Kidney epithelial cell (primary cell): ENCODE data around the gene CCDC38. TPM values are rescaled to one million over a fixed set of nuclear protein-coding genes. Genes with fewer than 3 reads are reported as not detected.

Source experiments
- DNase-seq: peaks from one replicate; pipeline ENCODE4 v3.0.0-alpha.2; 2010; ENCODE audit warnings: low read depth
- H3K27me3 ChIP-seq: 2 replicates; pipeline ENCODE4 v1.6.0; 2011; ENCODE audit warnings: low read length; ENCODE audit not compliant: control insufficient read depth, insufficient read depth
- H3K36me3 ChIP-seq: 2 replicates; pipeline ENCODE4 v1.5.1; 2011; ENCODE audit warnings: low read length; ENCODE audit not compliant: control insufficient read depth, insufficient read depth
- H3K4me3 ChIP-seq: 2 replicates; pipeline ENCODE4 v1.5.1; 2011; ENCODE audit warnings: low read depth, mild to moderate bottlenecking, control low read depth, low read length
- CTCF ChIP-seq: IDR thresholded peaks from 2 replicates; pipeline ENCODE4 v1.5.1; 2011; ENCODE audit warnings: mild to moderate bottlenecking, moderate library complexity, low read length, control low read depth, inconsistent platforms; ENCODE audit not compliant: insufficient read depth, poor library complexity, severe bottlenecking
- total RNA-seq: library from RNA; depleted of rRNA; stranded (reverse); fragments of >200 nt; gene quantifications from 2 replicates; pipeline ENCODE4 v1.2.3, GENCODE V29; 2015

CCDC38 gene
- total RNA-seq, 1 donor from 2014 or later: not detected

GRCh38 chr12:95880895-95881294 lies 61.5 kb downstream of the CCDC38 start:
- H3K36me3 ChIP-seq: no peaks in the 10 kb centered on the region
- H3K4me3 ChIP-seq: no peak overlapping the region
- no peaks in the 10 kb centered on the region for H3K27me3 ChIP-seq
- DNase-seq: no peak
- no peak for TF ChIP-seq CTCF

- no peaks in the 10 kb centered on the region for H3K27me3 ChIP-seq
- TF ChIP-seq CTCF: no peak
- no peaks in the 10 kb centered on the region for H3K36me3 ChIP-seq
- no peak for DNase-seq
- no peak overlapping the region for H3K4me3 ChIP-seq
These were observed 64.8 kb downstream of the CCDC38 start for GRCh38 chr12:95877622-95878021.

GRCh38 chr12:95874452-95874851 lies 68.0 kb downstream of the CCDC38 start:
- no peaks in the 10 kb centered on the region for H3K27me3 ChIP-seq

GRCh38 chr12:95870897-95871296 lies 71.5 kb downstream of the CCDC38 start:
- no peaks in the 10 kb centered on the region for H3K36me3 ChIP-seq

More at GRCh38 chr12:95874452-95874851, 68.0 kb downstream of the CCDC38 start:
- no peak for TF ChIP-seq CTCF
- H3K4me3 ChIP-seq: no peak overlapping the region
- no peaks in the 10 kb centered on the region for H3K36me3 ChIP-seq
- no peak for DNase-seq

GRCh38 chr12:95863337-95863736 lies 79.1 kb downstream of the CCDC38 start:
- Histone ChIP-seq H3K27me3 (no peaks in the 10 kb centered on the region), H3K36me3 (no peaks in the 10 kb centered on the region), H3K4me3 (no peak overlapping the region)
- no peak for TF ChIP-seq CTCF
- no peak for DNase-seq

More at GRCh38 chr12:95870897-95871296, 71.5 kb downstream of the CCDC38 start:
- no peak for TF ChIP-seq CTCF
- DNase-seq: no peak
- H3K4me3 ChIP-seq: no peak overlapping the region
- no peaks in the 10 kb centered on the region for H3K27me3 ChIP-seq

- no peaks in the 10 kb centered on the region for H3K36me3 ChIP-seq
- no peak for DNase-seq
- H3K27me3 ChIP-seq: no peaks in the 10 kb centered on the region
- no peak overlapping the region for H3K4me3 ChIP-seq
- no peak for TF ChIP-seq CTCF
These were observed 80.4 kb downstream of the CCDC38 start for GRCh38 chr12:95862038-95862437.
